ENCODE data around the gene EIF5AL1.
"Not testable (repeated sequence)": the region's sequence is repeated elsewhere in the genome, so short reads cannot be mapped to it uniquely, and the experiment has no call there.

DNA sequence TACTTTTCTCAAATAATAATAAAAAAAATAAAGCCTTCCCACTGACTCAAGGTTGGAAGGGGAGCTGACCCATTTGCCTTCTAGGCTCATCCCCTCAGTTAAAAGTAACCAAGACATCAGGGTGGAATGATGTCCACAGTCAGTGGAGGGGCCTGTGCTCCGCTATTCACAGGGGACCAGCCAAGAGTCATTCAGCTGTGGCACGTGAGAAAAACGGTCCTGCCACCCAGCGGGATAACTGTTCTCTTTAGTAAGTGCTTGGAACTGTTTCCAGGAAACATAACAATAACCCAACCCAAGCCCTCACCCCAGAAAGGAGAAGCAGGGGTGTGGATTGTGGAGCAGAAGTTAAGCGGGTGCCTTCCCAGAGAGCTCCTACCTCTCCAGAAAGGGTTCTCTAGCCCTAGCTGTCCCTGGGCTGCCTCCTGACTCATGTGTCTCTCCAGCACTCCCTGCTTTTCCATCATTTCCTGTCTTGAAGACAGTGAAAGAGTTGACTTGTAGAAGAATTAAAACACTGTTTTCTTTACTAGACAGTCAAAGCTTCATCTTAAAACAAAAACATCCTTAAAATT is 2.3 kb upstream of the EIF5AL1 start:
- TF ChIP-seq, protein P1, sequence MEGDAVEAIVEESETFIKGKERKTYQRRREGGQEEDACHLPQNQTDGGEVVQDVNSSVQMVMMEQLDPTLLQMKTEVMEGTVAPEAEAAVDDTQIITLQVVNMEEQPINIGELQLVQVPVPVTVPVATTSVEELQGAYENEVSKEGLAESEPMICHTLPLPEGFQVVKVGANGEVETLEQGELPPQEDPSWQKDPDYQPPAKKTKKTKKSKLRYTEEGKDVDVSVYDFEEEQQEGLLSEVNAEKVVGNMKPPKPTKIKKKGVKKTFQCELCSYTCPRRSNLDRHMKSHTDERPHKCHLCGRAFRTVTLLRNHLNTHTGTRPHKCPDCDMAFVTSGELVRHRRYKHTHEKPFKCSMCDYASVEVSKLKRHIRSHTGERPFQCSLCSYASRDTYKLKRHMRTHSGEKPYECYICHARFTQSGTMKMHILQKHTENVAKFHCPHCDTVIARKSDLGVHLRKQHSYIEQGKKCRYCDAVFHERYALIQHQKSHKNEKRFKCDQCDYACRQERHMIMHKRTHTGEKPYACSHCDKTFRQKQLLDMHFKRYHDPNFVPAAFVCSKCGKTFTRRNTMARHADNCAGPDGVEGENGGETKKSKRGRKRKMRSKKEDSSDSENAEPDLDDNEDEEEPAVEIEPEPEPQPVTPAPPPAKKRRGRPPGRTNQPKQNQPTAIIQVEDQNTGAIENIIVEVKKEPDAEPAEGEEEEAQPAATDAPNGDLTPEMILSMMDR (IDR thresholded peaks at IDR 0.05; ENCODE audit: poor library complexity): not testable (repeated sequence)
- TF ChIP-seq EZH2 (IDR thresholded peaks at IDR 0.05; ENCODE audit: borderline replicate concordance): not testable (repeated sequence)

Measured in hepatocyte (in vitro differentiated cells).